ENCODE results near the gene CERS6. TPM values are rescaled to one million over a fixed set of nuclear protein-coding genes. Genes with fewer than 3 reads are reported as not detected.
A peak's percentile ranks its signal among the peaks of the same experiment; 100 is the strongest.

CERS6 gene
- polyA plus RNA-seq, 1 donor from 2014 or later, result 59.3 TPM

DNA sequence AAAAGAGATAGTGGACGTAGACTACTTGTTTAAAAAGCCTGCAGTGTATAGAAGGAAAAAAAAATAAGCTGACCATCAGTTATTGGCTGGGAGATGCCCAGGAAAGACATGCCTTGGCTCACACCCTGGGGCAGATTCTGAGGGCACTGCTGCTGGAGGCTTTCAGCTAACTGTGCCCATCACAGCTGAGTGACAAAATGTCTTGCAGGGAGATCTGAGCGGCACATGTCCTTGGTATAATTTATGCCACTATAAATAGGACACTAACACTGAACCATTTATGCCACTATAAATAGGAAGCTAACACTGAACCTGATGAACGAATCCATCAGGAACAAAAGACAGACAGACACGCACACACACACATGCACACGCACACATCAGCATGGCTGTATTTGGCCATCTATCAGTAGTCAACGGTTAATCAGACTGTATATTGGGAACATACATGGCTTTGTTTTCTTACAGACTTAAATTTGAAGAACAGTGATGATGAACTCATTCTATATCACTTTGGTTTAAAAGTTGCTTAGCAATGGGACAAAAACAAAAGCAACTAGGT lies 278.2 kb downstream of the CERS6 start:
- TF ChIP-seq MXI1 (conservative IDR thresholded peaks at IDR 0.05; ENCODE audit: poor library complexity, severe bottlenecking) (no peak), RAD21 (conservative IDR thresholded peaks at IDR 0.05) (no peak), TAF1 (IDR thresholded peaks at IDR 0.05; ENCODE audit: low read depth) (no peak), EZH2 (IDR thresholded peaks at IDR 0.05; ENCODE audit: borderline replicate concordance, insufficient read depth, low read length, poor library complexity, severe bottlenecking) (no peak), SMC3 (conservative IDR thresholded peaks at IDR 0.05; ENCODE audit: poor library complexity) (no peak), EP300 (conservative IDR thresholded peaks at IDR 0.05; ENCODE audit: poor library complexity, severe bottlenecking) (no peak), POLR2AphosphoS5 (IDR thresholded peaks at IDR 0.05) (no peak)
- TF ChIP-seq, protein P1, sequence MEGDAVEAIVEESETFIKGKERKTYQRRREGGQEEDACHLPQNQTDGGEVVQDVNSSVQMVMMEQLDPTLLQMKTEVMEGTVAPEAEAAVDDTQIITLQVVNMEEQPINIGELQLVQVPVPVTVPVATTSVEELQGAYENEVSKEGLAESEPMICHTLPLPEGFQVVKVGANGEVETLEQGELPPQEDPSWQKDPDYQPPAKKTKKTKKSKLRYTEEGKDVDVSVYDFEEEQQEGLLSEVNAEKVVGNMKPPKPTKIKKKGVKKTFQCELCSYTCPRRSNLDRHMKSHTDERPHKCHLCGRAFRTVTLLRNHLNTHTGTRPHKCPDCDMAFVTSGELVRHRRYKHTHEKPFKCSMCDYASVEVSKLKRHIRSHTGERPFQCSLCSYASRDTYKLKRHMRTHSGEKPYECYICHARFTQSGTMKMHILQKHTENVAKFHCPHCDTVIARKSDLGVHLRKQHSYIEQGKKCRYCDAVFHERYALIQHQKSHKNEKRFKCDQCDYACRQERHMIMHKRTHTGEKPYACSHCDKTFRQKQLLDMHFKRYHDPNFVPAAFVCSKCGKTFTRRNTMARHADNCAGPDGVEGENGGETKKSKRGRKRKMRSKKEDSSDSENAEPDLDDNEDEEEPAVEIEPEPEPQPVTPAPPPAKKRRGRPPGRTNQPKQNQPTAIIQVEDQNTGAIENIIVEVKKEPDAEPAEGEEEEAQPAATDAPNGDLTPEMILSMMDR (IDR thresholded peaks at IDR 0.05; ENCODE audit: poor library complexity, severe bottlenecking), result no peak
- TF ChIP-seq, protein P2, sequence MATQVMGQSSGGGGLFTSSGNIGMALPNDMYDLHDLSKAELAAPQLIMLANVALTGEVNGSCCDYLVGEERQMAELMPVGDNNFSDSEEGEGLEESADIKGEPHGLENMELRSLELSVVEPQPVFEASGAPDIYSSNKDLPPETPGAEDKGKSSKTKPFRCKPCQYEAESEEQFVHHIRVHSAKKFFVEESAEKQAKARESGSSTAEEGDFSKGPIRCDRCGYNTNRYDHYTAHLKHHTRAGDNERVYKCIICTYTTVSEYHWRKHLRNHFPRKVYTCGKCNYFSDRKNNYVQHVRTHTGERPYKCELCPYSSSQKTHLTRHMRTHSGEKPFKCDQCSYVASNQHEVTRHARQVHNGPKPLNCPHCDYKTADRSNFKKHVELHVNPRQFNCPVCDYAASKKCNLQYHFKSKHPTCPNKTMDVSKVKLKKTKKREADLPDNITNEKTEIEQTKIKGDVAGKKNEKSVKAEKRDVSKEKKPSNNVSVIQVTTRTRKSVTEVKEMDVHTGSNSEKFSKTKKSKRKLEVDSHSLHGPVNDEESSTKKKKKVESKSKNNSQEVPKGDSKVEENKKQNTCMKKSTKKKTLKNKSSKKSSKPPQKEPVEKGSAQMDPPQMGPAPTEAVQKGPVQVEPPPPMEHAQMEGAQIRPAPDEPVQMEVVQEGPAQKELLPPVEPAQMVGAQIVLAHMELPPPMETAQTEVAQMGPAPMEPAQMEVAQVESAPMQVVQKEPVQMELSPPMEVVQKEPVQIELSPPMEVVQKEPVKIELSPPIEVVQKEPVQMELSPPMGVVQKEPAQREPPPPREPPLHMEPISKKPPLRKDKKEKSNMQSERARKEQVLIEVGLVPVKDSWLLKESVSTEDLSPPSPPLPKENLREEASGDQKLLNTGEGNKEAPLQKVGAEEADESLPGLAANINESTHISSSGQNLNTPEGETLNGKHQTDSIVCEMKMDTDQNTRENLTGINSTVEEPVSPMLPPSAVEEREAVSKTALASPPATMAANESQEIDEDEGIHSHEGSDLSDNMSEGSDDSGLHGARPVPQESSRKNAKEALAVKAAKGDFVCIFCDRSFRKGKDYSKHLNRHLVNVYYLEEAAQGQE (IDR thresholded peaks at IDR 0.05; ENCODE audit: borderline replicate concordance), result no peak

DNA sequence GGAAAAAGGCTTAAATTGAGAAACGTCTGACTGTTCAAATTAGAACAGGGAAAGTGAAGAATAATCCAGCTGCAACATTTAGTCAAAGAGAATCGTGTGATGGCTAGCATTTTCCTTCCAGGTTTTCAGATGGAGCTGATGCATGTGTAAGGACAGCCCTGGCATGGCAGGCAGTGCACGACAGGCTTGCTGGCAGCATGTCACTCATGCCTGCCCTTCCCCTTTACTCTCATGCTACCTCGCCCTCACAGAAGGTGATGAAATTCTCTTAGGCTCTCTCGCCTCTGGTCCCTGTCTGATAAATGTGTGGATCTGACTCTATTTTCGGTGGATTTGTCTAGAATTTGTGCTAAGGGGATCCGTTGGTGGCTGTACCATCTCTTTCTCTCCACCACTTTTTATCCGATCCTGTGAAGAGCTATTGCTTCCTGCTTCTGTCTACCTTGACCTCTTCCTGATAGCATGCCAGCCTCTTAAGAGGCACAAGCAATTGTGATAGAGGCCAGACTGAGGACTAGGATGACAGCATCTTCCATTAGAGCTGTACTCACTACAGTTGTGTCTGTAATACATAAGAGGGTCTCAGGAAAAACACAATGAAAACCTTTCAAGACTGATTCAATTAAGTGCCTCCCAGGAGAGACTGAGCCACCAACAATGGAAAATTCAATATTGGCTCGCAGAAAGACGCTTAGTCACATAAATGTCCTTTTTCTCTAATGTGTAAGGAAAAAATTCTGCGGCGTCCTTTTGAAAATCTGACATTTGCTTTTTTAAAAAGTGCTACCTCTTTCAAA lies 280.8 kb downstream of the CERS6 start:
- Histone ChIP-seq H3K36me3 (ENCODE audit: insufficient read depth, low read length) (no peaks in the 10 kb centered on the region), H3K9me2 (ENCODE audit: insufficient read depth, low read length) (no peaks in the 10 kb centered on the region), H2AFZ (ENCODE audit: low read depth, low read length) (no peak overlapping the region), H3K27me3 (ENCODE audit: insufficient read depth, low read depth, low read length) (no peaks in the 10 kb centered on the region), H3K4me2 (ENCODE audit: low read length) (peak overlapping the region; percentile 46), H4K20me1 (ENCODE audit: insufficient read depth) (no peaks in the 10 kb centered on the region), H3K27ac (ENCODE audit: low read length) (peak overlapping the region; percentile 63), H3F3A (ENCODE audit: insufficient read depth, low read length, poor library complexity, severe bottlenecking) (peaks cover 6% of the 10 kb centered on the region), H3K79me2 (replicated peaks; ENCODE audit: insufficient read depth, low read length) (no peaks in the 10 kb centered on the region), H3K4me3 (ENCODE audit: low read length) (peak overlapping the region; percentile 28), H3K9ac (ENCODE audit: low read length) (peak overlapping the region; percentile 6), H3K9me3 (ENCODE audit: low read length) (no peaks in the 10 kb centered on the region)
- no peak for TF ChIP-seq RAD21 (conservative IDR thresholded peaks at IDR 0.05)
- TF ChIP-seq MXI1 (conservative IDR thresholded peaks at IDR 0.05; ENCODE audit: poor library complexity, severe bottlenecking), result peak; percentile 10
- TF ChIP-seq TAF1 (IDR thresholded peaks at IDR 0.05; ENCODE audit: low read depth), result no peak
- TF ChIP-seq, protein P2 (IDR thresholded peaks at IDR 0.05; ENCODE audit: borderline replicate concordance), result peak; percentile 89
- TF ChIP-seq EP300 (conservative IDR thresholded peaks at IDR 0.05; ENCODE audit: poor library complexity, severe bottlenecking), result peak; percentile 82
- TF ChIP-seq POLR2AphosphoS5 (IDR thresholded peaks at IDR 0.05), result peak; percentile 85

More for the DNA sequence above, 278.2 kb downstream of the CERS6 start:
- no peaks in the 10 kb centered on the region for H3K27me3 ChIP-seq (ENCODE audit: insufficient read depth, low read depth, low read length)
- no peak overlapping the region for H3K4me2 ChIP-seq (ENCODE audit: low read length)
- no peak overlapping the region for H3K4me3 ChIP-seq (ENCODE audit: low read length)
- H3K9ac ChIP-seq (ENCODE audit: low read length), result no peak overlapping the region
- H3F3A ChIP-seq (ENCODE audit: insufficient read depth, low read length, poor library complexity, severe bottlenecking), result peaks cover 8% of the 10 kb centered on the region
- H3K9me2 ChIP-seq (ENCODE audit: insufficient read depth, low read length), result no peaks in the 10 kb centered on the region
- no peaks in the 10 kb centered on the region for H3K79me2 ChIP-seq (replicated peaks; ENCODE audit: insufficient read depth, low read length)
- H3K9me3 ChIP-seq (ENCODE audit: low read length), result no peaks in the 10 kb centered on the region
- H2AFZ ChIP-seq (ENCODE audit: low read depth, low read length), result no peak overlapping the region
- no peak overlapping the region for H3K27ac ChIP-seq (ENCODE audit: low read length)
- no peaks in the 10 kb centered on the region for H3K36me3 ChIP-seq (ENCODE audit: insufficient read depth, low read length)
- no peaks in the 10 kb centered on the region for H4K20me1 ChIP-seq (ENCODE audit: insufficient read depth)
